Astrocyte of the spinal cord (primary cell): ENCODE results near the gene ANKRD7.
A peak's percentile ranks its signal among the peaks of the same experiment; 100 is the strongest.

ENCODE experiments used
- DNase-seq: peaks from one replicate; pipeline ENCODE4 v3.0.0; 2011; ENCODE audit warnings: low read depth, low spot score
- H3K4me3 ChIP-seq: 2 replicates; pipeline ENCODE4 v1.5.1; 2011; ENCODE audit warnings: low read depth, mild to moderate bottlenecking, low read length, moderate library complexity
- in situ Hi-C: cut with HindIII; loops from 2 replicates; pipeline ENCODE4 v1.10.0; 2017; ENCODE audit warnings: low sequenced_read_pairs
- TF ChIP-seq, protein P1 (sequence below): IDR thresholded peaks from 2 replicates; pipeline ENCODE4 v1.5.1; 2012; ENCODE audit warnings: low read depth, mild to moderate bottlenecking, low read length, inconsistent platforms

Gene ANKRD7

GRCh38 chr7:118184565-118184940 lies 40.0 kb upstream of the ANKRD7 start:
- H3K4me3 ChIP-seq: peak overlapping the region; percentile 89
- in situ Hi-C loops: no loop called here
- TF ChIP-seq, protein P1, sequence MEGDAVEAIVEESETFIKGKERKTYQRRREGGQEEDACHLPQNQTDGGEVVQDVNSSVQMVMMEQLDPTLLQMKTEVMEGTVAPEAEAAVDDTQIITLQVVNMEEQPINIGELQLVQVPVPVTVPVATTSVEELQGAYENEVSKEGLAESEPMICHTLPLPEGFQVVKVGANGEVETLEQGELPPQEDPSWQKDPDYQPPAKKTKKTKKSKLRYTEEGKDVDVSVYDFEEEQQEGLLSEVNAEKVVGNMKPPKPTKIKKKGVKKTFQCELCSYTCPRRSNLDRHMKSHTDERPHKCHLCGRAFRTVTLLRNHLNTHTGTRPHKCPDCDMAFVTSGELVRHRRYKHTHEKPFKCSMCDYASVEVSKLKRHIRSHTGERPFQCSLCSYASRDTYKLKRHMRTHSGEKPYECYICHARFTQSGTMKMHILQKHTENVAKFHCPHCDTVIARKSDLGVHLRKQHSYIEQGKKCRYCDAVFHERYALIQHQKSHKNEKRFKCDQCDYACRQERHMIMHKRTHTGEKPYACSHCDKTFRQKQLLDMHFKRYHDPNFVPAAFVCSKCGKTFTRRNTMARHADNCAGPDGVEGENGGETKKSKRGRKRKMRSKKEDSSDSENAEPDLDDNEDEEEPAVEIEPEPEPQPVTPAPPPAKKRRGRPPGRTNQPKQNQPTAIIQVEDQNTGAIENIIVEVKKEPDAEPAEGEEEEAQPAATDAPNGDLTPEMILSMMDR: no peak
- no peak for DNase-seq

- peak; percentile 7 for DNase-seq
- H3K4me3 ChIP-seq: peak overlapping the region; percentile 89
- in situ Hi-C loops: no loop called here
- TF ChIP-seq, protein P1: no peak
These were observed 39.2 kb upstream of the ANKRD7 start for GRCh38 chr7:118185163-118185860.

GRCh38 chr7:118186501-118186900 lies 38.0 kb upstream of the ANKRD7 start:
- TF ChIP-seq, protein P1: no peak
- in situ Hi-C loops: no loop called here
- no peak overlapping the region for H3K4me3 ChIP-seq
- DNase-seq: no peak

DNA sequence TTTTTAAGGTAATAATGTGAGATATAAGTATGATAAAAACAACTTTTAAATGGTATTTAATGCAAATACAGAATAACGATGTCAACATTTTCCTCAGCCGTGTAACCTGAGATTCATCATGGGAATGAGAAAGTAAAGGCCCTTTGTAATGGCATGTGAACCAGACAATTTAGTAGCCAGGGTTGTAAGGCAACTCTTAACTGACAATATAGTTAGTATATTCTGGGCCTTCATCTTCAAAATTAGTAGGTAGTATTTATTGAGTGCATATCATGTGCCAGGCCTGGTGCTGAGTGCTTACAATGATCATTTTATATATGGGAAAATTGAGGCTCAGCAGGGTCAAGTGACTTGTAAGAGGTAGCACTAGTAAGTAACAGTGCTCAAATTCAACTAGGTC lies 29.9 kb upstream of the ANKRD7 start:
- H3K4me3 ChIP-seq: no peak overlapping the region
- in situ Hi-C loops: no loop called here

DNA sequence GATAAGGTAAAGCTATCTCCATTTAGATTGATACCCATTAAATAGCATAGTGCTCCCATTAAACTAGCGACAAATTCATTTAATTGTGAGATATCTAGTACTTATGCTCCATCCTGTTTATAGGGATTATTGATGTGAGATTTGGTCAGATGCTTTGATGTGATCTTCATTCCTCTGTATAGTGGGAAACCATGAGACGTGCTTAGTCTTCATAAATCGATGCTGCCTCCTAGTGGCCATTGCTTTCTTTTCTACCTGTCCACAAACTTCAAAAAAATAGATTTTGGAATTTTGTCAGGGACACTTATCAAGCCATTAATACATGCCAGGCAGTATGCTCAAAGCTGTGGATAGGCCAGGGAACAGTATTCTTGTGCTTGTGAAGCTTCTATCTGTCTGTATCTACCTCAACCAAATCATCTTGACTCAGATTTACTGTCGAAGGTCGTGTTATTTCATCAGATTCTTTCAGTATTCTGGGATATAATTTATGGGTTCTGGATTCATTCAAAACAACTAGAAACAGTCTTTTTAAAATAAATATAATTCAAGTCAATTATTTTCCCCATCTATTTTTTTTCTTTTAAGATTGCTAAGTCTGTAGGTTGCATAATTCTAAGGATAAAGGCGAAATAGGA lies 28.5 kb upstream of the ANKRD7 start:
- peak; percentile 72 for DNase-seq
- in situ Hi-C loops: no loop called here
- TF ChIP-seq, protein P1: peak; percentile 73
- no peak overlapping the region for H3K4me3 ChIP-seq

More for the DNA sequence above, 29.9 kb upstream of the ANKRD7 start:
- TF ChIP-seq, protein P1: no peak
- no peak for DNase-seq

- no peak overlapping the region for H3K4me3 ChIP-seq
- TF ChIP-seq, protein P1: no peak
- in situ Hi-C loops: no loop called here
- DNase-seq: no peak
These were observed 22.4 kb upstream of the ANKRD7 start for GRCh38 chr7:118202061-118202460.
